HCT116 (cell line): Measurements from ENCODE around the gene ABCG1. TPM values are rescaled to one million over a fixed set of nuclear protein-coding genes. Genes with fewer than 3 reads are reported as not detected.

Source experiments
- ATAC-seq: fragments of 200-7000 bp; cut with Tn5 transposase; 2 replicates; pipeline ENCODE4 v1.9.1; 2020; ENCODE audit warnings: mild to moderate bottlenecking, moderate library complexity
- BruUV-seq: library from RNA; stranded (reverse); fragments of 400-500 nt; replicated peaks from 2 replicates; lab custom pipeline; 2021; lab: Mats Ljungman, UMichigan
- CTCF ChIA-PET: fragments of 300-600 bp; sonication (Branson Sonifier 250); formaldehyde crosslinking; loops from one replicate; lab custom pipeline; 2021; ENCODE audit warnings: antibody characterized with exemption; lab: Charles Lee
- POLR2A ChIA-PET: fragments of 300-600, 350-600 bp; sonication (Branson Sonifier 250); formaldehyde crosslinking; loops from one replicate; lab custom pipeline; 2021; ENCODE audit warnings: antibody characterized with exemption; lab: Charles Lee
- RAD21 ChIA-PET, 2 experiments: fragments of 300-600 bp; sonication (Branson Sonifier 250); formaldehyde crosslinking; loops; one replicate each; lab custom pipeline; 2023; ENCODE audit warnings: low total read pairs in 2 of 2; ENCODE audit not compliant: uncharacterized antibody in 2 of 2, unreplicated experiment in 2 of 2, low non-redundant PET in 1 of 2; lab: Charles Lee
- DNase-seq: peaks from one replicate; pipeline ENCODE4 v3.0.0-alpha.2; 2010; ENCODE audit warnings: low read depth, low spot score
- H2AFZ ChIP-seq: fragments of 200-600 bp; shearing (Covaris generic), sonication (generic); 2 replicates; pipeline ENCODE4 v1.6.1; 2017; ENCODE audit warnings: low read depth, mixed run types, mixed read lengths, antibody characterized with exemption, low read length; ENCODE audit not compliant: poor library complexity, severe bottlenecking
- H3K27ac ChIP-seq: 2 replicates; pipeline ENCODE4 v1.5.1; 2012; ENCODE audit warnings: low read depth, low read length
- H3K27me3 ChIP-seq: fragments of 200-600 bp; sonication (generic); 2 replicates; pipeline ENCODE4 v1.6.1; 2016; ENCODE audit warnings: mixed run types, low read length, mixed read lengths; ENCODE audit not compliant: insufficient read depth
- H3K36me3 ChIP-seq, 2 experiments: fragments of 200-500 bp in 1 of 2; fragments of 200-600 bp in 1 of 2; sonication (Bioruptor generic) in 1 of 2; sonication (generic) in 1 of 2; 2 replicates each; pipeline versions ENCODE4 v1.5.1 to v1.6.1; 2014 to 2016; ENCODE audit warnings: low read length in 2 of 2, inconsistent platforms in 1 of 2, mixed read lengths in 1 of 2, mixed run types in 1 of 2; ENCODE audit not compliant: insufficient read depth in 2 of 2, control insufficient read depth in 1 of 2
- H3K4me1 ChIP-seq, 2 experiments: fragments of 200-600 bp in 1 of 2; sonication (generic) in 1 of 2; 2 replicates each; pipeline versions ENCODE4 v1.5.1 to v1.6.1; 2012 to 2017; ENCODE audit warnings: low read length in 2 of 2, inconsistent platforms in 1 of 2, mild to moderate bottlenecking in 1 of 2, mixed read lengths in 1 of 2, mixed run types in 1 of 2, moderate library complexity in 1 of 2; ENCODE audit not compliant: insufficient read depth in 2 of 2, control insufficient read depth in 1 of 2
- H3K4me2 ChIP-seq: fragments of 200-600 bp; sonication (generic); 2 replicates; pipeline ENCODE4 v1.6.1; 2017; ENCODE audit warnings: mixed run types, low read length, mixed read lengths
- H3K4me3 ChIP-seq, 2 experiments: fragments of 200-600 bp in 1 of 2; sonication (generic) in 1 of 2; replicated peaks in 1 of 2; 2 replicates each; pipeline ENCODE4 v1.5.1; 2011 to 2016; ENCODE audit warnings: low read length in 2 of 2, control low read depth in 1 of 2, low read depth in 1 of 2, mild to moderate bottlenecking in 1 of 2, mixed read lengths in 1 of 2, mixed run types in 1 of 2
- H3K79me2 ChIP-seq: fragments of 200-600 bp; sonication (generic); 2 replicates; pipeline ENCODE4 v1.6.1; 2017; ENCODE audit warnings: mild to moderate bottlenecking, mixed run types, low read length, moderate library complexity, mixed read lengths; ENCODE audit not compliant: insufficient read depth
- H3K9ac ChIP-seq: fragments of 200-600 bp; sonication (generic); 2 replicates; pipeline ENCODE4 v1.6.1; 2016; ENCODE audit warnings: low read length, mixed read lengths
- H3K9me2 ChIP-seq: fragments of 200-600 bp; sonication (generic), shearing (Covaris generic); 2 replicates; pipeline ENCODE4 v1.6.1; 2017; ENCODE audit warnings: mixed run types, mild to moderate bottlenecking, moderate library complexity; ENCODE audit not compliant: insufficient read depth
- H3K9me3 ChIP-seq, 2 experiments: fragments of 200-500 bp in 1 of 2; fragments of 200-600 bp in 1 of 2; sonication (Bioruptor generic) in 1 of 2; sonication (generic) in 1 of 2; 2 replicates each; pipeline ENCODE4 v1.6.1; 2014 to 2017; ENCODE audit warnings: low read length in 2 of 2, mixed read lengths in 2 of 2, inconsistent platforms in 1 of 2, low read depth in 1 of 2, mild to moderate bottlenecking in 1 of 2, mixed run types in 1 of 2, moderate library complexity in 1 of 2; ENCODE audit not compliant: control insufficient read depth in 1 of 2, insufficient read depth in 1 of 2
- H4K20me1 ChIP-seq: fragments of 200-600 bp; sonication (generic), shearing (Covaris generic); 2 replicates; pipeline ENCODE4 v1.6.1; 2017; ENCODE audit warnings: mixed run types, mild to moderate bottlenecking, moderate library complexity; ENCODE audit not compliant: insufficient read depth
- CBX3 ChIP-seq: IDR thresholded peaks from 2 replicates; pipeline ENCODE4 v1.6.1; 2012; ENCODE audit warnings: low read depth
- EZH2 ChIP-seq: fragments of 200-600 bp; sonication (generic); IDR thresholded peaks from 2 replicates; pipeline ENCODE4 v1.6.1; 2017; ENCODE audit warnings: antibody characterized with exemption, mixed run types
- JUND ChIP-seq: IDR thresholded peaks from 2 replicates; pipeline ENCODE4 v1.6.1; 2012
- MAX ChIP-seq: IDR thresholded peaks from 2 replicates; pipeline ENCODE4 v1.6.1; 2012
- POLR2A ChIP-seq: IDR thresholded peaks from 2 replicates; pipeline ENCODE4 v1.7.0; 2011; ENCODE audit warnings: borderline replicate concordance; ENCODE audit not compliant: insufficient read depth, insufficient read length; ENCODE audit errors: extremely low read depth
- POLR2AphosphoS5 ChIP-seq: IDR thresholded peaks from 2 replicates; pipeline ENCODE4 v1.6.1; 2011; ENCODE audit warnings: mild to moderate bottlenecking, low read depth, low read length, moderate library complexity
- REST ChIP-seq: IDR thresholded peaks from 2 replicates; pipeline ENCODE4 v1.6.1; 2012; ENCODE audit warnings: low read depth
- SIN3A ChIP-seq: IDR thresholded peaks from 2 replicates; pipeline ENCODE4 v1.6.1; 2012; ENCODE audit warnings: low read depth
- SP1 ChIP-seq: IDR thresholded peaks from 2 replicates; pipeline ENCODE4 v1.6.1; 2012; ENCODE audit warnings: low read depth
- YY1 ChIP-seq: IDR thresholded peaks from 2 replicates; pipeline ENCODE4 v1.6.1; 2011; ENCODE audit warnings: low read length, low read depth, moderate library complexity, mild to moderate bottlenecking; ENCODE audit not compliant: insufficient replicate concordance; ENCODE audit errors: extremely low read depth
- ZBTB33 ChIP-seq: IDR thresholded peaks from 2 replicates; pipeline ENCODE4 v1.6.1; 2011; ENCODE audit warnings: mild to moderate bottlenecking, low read length, moderate library complexity; ENCODE audit not compliant: insufficient replicate concordance; ENCODE audit errors: extremely low read depth
- ZFX ChIP-seq: fragments of 450-650 bp; IDR thresholded peaks from 2 replicates; pipeline ENCODE4 v1.6.1; 2017
- intact Hi-C: fragments of 100-400 bp; cut with micrococcal nuclease; formaldehyde crosslinking; loops from 2 replicates; pipeline ENCODE4 v1.10.0; 2022
- total RNA-seq: library from RNA; stranded (reverse); gene quantifications from one replicate; pipeline ENCODE4 v1.2.1, GENCODE V29; 2021; ENCODE audit not compliant: unreplicated experiment

Gene ABCG1
- total RNA-seq, 1 experiment from 2014 or later = 1.6 TPM

- H3K9ac ChIP-seq = no peak overlapping the region
- no peak overlapping the region for H3K27ac ChIP-seq
- no peaks in the 10 kb centered on the region for H3K9me3 ChIP-seq
- no TSS peak for BruUV-seq
- peaks cover 8 to 26% of the 10 kb centered on the region in 2 experiments; a peak in 3 of 4 replicates for H3K4me1 ChIP-seq
- ATAC-seq = no peak
- no peak overlapping the region for H3K4me3 ChIP-seq
- intact Hi-C loops = no loop called here
- no peaks in the 10 kb centered on the region for H3K9me2 ChIP-seq
- no peak overlapping the region for H2AFZ ChIP-seq
- DNase-seq = no peak
- ChIA-PET POLR2A (no interaction called here), RAD21 (interaction anchor here in 1 of 2 experiments (0.7 kb wide), 1 partner anchor 188 kb away, joined by 4 read pairs; no protein-coding TSS in a partner anchor), CTCF (no interaction called here)
- TF ChIP-seq JUND = no peak
- no peak for TF ChIP-seq REST
- TF ChIP-seq SP1 = no peak
- no peak for TF ChIP-seq SIN3A
- TF ChIP-seq MAX = no peak
- no peak for TF ChIP-seq ZFX
- no peak for TF ChIP-seq ZBTB33
- no peak for TF ChIP-seq POLR2A
- TF ChIP-seq EZH2 = no peak
- no peak for TF ChIP-seq YY1
- no peak for TF ChIP-seq POLR2AphosphoS5
- no peak for TF ChIP-seq CBX3
- TF ChIP-seq, all 23 proteins: peak for 0
- H3K36me3 ChIP-seq = no peaks in the 10 kb centered on the region
- no peak overlapping the region for H3K4me2 ChIP-seq
- H4K20me1 ChIP-seq = no peaks in the 10 kb centered on the region
- H3K79me2 ChIP-seq = no peaks in the 10 kb centered on the region
- H3K27me3 ChIP-seq = no peaks in the 10 kb centered on the region
Observed at GRCh38 chr21:42174173-42174572, 44.8 kb upstream of the ABCG1 start.
